ENCODE results near the gene FOXO1.

FOXO1 gene

GRCh38 chr13:40585911-40586471 is 80.5 kb downstream of the FOXO1 start:
- no peak overlapping the region; the same call in 1 of the 2 replicates for H3K9ac ChIP-seq (ENCODE audit: low read length)
- H3K4me2 ChIP-seq (ENCODE audit: low read length), result no peak overlapping the region; the same call in 1 of the 2 replicates
- H3K4me1 ChIP-seq (ENCODE audit: insufficient read depth, low read length, severe bottlenecking), result peaks cover 71% of the 10 kb centered on the region
- no peak overlapping the region for H3K4me3 ChIP-seq (ENCODE audit: low read depth, low read length, poor library complexity, severe bottlenecking)
- H3K36me3 ChIP-seq (ENCODE audit: insufficient read depth, low read length), result peaks cover 20% of the 10 kb centered on the region
- H3F3A ChIP-seq (ENCODE audit: insufficient read depth, low read length), result peaks cover 16% of the 10 kb centered on the region
- H4K20me1 ChIP-seq (ENCODE audit: insufficient read depth, low read length), result no peaks in the 10 kb centered on the region
- no peaks in the 10 kb centered on the region for H3K9me2 ChIP-seq (ENCODE audit: low read depth, low read length)
- H2AFZ ChIP-seq (ENCODE audit: low read length), result no peak overlapping the region
- TF ChIP-seq EZH2 (IDR thresholded peaks at IDR 0.05; ENCODE audit: borderline replicate concordance, low read length), result no peak
- TF ChIP-seq CTCF (IDR thresholded peaks at IDR 0.05; ENCODE audit: low read length), result no peak
- H3K27ac ChIP-seq (ENCODE audit: low read depth, low read length, poor library complexity, severe bottlenecking), result peak overlapping the region; percentile 90
- 0 out of 2 replicates have a peak, but pooled peaks cover 3% of the 10 kb centered on the region for H3K9me3 ChIP-seq (ENCODE audit: low read length)
- H3K79me2 ChIP-seq (ENCODE audit: insufficient read depth, low read length), result peaks cover 98% of the 10 kb centered on the region
- no peaks in the 10 kb centered on the region for H3K27me3 ChIP-seq (ENCODE audit: insufficient read depth, low read length)

- Histone ChIP-seq H3K9me2 (ENCODE audit: low read depth, low read length) (no peaks in the 10 kb centered on the region), H3K4me1 (ENCODE audit: insufficient read depth, low read length, severe bottlenecking) (peaks cover 71% of the 10 kb centered on the region), H3K4me3 (ENCODE audit: low read depth, low read length, poor library complexity, severe bottlenecking) (no peak overlapping the region), H3K79me2 (ENCODE audit: insufficient read depth, low read length) (peaks cover 98% of the 10 kb centered on the region), H3K9me3 (ENCODE audit: low read length) (0 out of 2 replicates have a peak, but pooled peaks cover 3% of the 10 kb centered on the region), H2AFZ (ENCODE audit: low read length) (no peak overlapping the region), H3K4me2 (ENCODE audit: low read length) (no peak overlapping the region), H3K27ac (ENCODE audit: low read depth, low read length, poor library complexity, severe bottlenecking) (peak overlapping the region; percentile 97), H3K36me3 (ENCODE audit: insufficient read depth, low read length) (peaks cover 25% of the 10 kb centered on the region), H3K27me3 (ENCODE audit: insufficient read depth, low read length) (no peaks in the 10 kb centered on the region), H3K9ac (ENCODE audit: low read length) (no peak overlapping the region), H3F3A (ENCODE audit: insufficient read depth, low read length) (peaks cover 17% of the 10 kb centered on the region; the same call in 1 of the 2 replicates), H4K20me1 (ENCODE audit: insufficient read depth, low read length) (no peaks in the 10 kb centered on the region)
- no peak for TF ChIP-seq EZH2 (IDR thresholded peaks at IDR 0.05; ENCODE audit: borderline replicate concordance, low read length)
- no peak for TF ChIP-seq CTCF (IDR thresholded peaks at IDR 0.05; ENCODE audit: low read length)
Measured at GRCh38 chr13:40583738-40584137, 82.7 kb downstream of the FOXO1 start.

- TF ChIP-seq CTCF (IDR thresholded peaks at IDR 0.05; ENCODE audit: low read length) (no peak), EZH2 (IDR thresholded peaks at IDR 0.05; ENCODE audit: borderline replicate concordance, low read length) (no peak)
- Histone ChIP-seq H3K9me2 (ENCODE audit: low read depth, low read length) (no peaks in the 10 kb centered on the region), H3K9me3 (ENCODE audit: low read length) (0 out of 2 replicates have a peak, but pooled peaks cover 3% of the 10 kb centered on the region), H3K27ac (ENCODE audit: low read depth, low read length, poor library complexity, severe bottlenecking) (peak overlapping the region; percentile 97), H3F3A (ENCODE audit: insufficient read depth, low read length) (peaks cover 17% of the 10 kb centered on the region; the same call in 1 of the 2 replicates), H3K79me2 (ENCODE audit: insufficient read depth, low read length) (peaks cover 98% of the 10 kb centered on the region), H3K36me3 (ENCODE audit: insufficient read depth, low read length) (peaks cover 25% of the 10 kb centered on the region), H2AFZ (ENCODE audit: low read length) (no peak overlapping the region), H3K27me3 (ENCODE audit: insufficient read depth, low read length) (no peaks in the 10 kb centered on the region), H3K4me1 (ENCODE audit: insufficient read depth, low read length, severe bottlenecking) (peaks cover 71% of the 10 kb centered on the region), H3K4me2 (ENCODE audit: low read length) (peak overlapping the region; percentile 62), H4K20me1 (ENCODE audit: insufficient read depth, low read length) (no peaks in the 10 kb centered on the region), H3K4me3 (ENCODE audit: low read depth, low read length, poor library complexity, severe bottlenecking) (no peak overlapping the region), H3K9ac (ENCODE audit: low read length) (peak overlapping the region; percentile 57; the same call in 1 of the 2 replicates)
Measured at GRCh38 chr13:40582531-40582930, 83.9 kb downstream of the FOXO1 start.
